ENCODE measurements around the gene GPR107.

Gene GPR107

DNA sequence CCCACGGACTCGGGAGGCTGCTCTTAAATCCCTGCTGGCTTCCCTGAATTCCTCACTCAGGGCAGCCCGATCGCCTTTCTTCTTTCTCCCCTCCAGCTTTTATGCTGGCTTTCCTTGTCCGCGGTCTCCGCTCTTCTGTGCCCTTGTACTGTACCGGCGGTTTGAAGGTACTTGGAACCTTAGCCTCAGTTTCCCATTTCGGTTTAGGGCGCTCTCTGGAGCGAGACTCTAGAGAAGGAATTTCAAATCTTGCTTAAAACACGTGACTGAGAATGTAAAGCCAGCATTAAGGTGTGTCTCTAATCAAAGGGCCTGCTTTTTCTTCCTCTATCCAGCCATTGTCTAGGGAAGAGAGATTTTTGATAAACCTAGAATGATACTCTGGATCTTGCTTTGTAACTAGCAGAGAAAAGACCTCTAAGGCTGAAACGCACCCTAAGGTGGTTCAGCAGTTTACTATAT is 650 bp downstream of the GPR107 start:
- no peak for DNase-seq (ENCODE audit: low spot score)

DNA sequence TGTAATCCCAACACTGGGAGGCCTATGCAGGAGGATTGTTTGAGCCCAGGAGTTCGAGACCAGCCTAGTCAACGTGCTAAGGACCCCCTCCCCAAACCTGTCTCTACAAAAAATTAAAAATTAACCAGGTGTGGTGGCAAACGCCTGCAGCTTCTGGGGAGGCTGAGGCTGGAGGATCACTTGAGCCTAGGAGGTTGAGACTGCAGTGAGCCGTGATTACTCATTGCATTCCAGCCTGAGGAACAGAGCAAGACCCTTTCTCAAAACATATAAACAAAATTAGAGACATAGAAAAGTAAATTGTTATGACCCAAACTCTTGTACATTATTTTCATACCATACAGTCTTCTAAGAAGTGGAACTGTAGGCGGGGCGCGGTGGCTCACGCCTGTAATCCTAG is 1.1 kb downstream of the GPR107 start:
- DNase-seq (ENCODE audit: low spot score), result no peak

DNA sequence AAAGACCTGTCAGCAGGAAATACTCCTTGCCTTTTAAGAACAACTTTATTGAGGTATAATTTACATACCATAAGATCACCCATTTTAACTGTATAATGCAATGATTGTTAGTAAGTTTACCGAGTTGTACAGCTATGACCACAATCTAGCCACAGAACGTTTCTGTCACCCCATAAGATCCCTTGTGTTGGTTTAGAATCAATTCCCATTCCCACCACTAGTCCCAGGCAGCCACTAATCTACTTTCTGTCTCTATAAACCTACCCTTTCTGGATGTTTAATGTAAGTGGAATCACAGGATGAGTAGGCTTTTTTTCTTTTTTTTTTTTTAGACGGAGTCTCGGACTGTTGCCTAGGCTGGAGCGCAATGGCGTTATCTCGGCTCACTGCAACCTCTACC is 4.4 kb downstream of the GPR107 start:
- no peak for DNase-seq (ENCODE audit: low spot score)

DNA sequence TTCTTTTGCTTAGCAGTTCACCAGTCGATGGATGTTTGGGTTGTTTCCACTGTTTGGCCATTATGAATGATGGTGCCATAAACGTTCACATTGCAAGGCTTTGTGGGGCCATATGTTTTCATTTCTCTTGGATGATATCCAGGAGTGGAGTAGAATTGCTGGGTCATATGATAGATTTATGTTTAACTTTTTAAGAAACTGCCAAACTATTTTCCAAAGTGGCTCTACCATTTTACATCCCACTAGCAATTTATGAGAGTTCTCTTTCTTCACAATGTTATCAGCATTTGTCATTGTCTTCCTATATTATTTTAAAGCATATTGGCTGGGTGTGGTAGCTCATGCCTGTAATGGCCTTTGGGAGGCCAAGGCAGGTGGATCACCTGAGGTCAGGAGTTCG is 5.2 kb downstream of the GPR107 start:
- DNase-seq (ENCODE audit: low spot score), result no peak

DNA sequence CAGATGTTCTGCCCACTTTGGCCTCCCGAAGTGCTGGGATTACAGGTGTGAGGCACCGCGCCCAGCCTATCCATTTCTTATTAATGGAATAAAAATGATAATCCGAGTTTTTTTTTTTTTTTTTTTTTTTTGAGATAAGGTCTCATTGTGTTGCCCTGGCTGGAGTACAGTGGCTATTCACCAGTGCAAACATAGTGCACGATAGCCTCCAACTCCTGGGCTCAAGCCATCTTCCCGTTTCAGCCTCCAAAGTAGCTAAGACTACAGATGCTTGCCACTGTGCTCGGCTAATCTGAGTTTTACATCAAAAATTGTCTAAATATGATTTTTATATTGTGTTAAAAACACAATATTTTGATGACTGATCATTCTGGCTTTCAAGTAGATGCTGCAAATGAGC is 6.6 kb downstream of the GPR107 start:
- no peak for DNase-seq (ENCODE audit: low spot score)

DNA sequence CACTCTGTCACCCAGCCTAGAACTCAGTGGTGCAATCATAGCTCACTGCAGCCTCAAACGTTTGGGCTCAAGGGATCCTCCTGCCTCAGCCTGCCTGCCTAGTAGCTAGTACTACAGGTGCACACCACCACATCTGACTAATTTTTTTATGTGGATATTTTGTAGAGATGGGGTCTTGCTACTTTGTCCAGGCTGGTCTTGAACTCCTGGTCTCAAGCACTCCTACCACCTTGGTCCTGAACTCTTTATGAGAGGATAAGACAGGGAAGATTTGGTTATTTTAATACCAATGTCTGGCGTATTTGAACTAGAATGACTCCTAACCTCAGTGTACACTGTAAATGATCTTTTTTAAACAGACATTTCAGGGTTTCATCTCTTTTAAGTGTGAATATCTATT is 9.0 kb downstream of the GPR107 start:
- DNase-seq (ENCODE audit: low spot score), result no peak

DNA sequence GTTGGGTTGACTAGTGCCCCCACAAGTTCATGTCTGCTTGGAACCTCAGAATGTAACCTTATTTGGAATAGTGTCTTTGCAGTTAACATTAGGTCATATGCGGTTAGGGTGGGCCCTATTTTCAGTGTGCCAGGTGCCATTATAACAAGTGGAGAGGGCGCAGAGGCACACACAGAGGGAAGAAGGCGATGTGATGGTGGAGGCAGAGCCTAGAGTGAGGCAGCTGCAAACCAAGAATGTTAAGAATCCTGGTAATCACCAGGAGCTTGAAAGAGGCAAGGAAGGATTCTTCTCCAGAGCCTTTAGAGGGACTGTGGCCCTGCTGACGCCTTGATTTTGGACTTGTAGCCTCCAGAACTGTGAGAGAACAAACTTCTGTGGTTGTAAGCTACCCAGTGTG is 10.9 kb downstream of the GPR107 start:
- DNase-seq (ENCODE audit: low spot score), result no peak

DNA sequence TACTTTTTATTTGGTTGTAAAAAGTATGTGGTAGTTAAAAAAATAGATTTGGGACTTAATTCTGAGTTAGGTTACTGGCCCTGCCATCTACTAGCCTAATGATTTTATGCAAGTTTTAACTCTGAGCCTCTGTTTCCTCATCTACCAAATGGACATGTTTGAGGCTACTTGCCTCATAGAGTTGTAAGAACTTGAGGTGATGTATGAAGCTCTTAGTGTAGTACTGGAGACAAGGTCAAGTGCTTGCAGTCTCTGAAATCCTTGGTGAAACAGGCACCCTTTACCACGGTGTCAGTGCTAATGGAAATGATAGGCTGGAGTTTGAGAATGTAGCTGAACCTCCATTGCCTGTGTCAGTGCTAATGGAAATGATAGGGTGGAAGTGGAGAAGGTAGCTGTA is 15.3 kb downstream of the GPR107 start:
- no peak for DNase-seq (ENCODE audit: low spot score)

DNA sequence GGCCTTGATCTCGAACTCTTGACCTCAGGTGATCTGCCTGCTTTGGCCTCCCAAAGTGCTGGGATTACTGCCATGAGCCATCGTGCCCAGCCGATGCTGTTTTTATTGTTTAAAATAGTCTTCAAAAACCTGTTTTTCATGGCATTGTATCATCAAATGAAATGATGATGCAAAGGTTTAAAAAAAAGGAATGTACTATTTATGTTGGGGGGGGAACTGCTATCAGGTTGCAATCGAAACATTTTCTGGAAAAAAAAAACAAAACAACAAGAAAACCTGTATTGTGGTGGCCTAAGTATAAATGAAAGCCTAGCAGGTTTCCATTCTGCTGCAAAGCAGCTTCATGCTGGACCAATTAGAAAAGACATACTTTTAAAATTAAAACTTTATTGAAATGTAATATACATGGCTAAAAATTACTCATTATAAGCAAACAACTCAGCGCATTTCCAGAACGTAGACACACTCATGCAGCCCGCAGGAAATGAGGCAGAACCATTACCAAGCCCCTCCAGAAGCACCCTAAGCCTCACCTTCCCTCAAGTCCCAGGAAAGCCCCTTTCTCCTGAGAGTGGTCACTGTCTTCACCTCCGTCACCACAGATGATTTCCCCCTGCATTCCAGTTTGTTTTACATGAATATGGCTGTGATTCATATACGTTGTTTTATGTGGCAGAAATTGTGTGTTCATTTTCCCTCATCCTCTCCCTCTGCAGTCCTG is 19.0 kb downstream of the GPR107 start:
- no peak for DNase-seq (ENCODE audit: low spot score)

DNA sequence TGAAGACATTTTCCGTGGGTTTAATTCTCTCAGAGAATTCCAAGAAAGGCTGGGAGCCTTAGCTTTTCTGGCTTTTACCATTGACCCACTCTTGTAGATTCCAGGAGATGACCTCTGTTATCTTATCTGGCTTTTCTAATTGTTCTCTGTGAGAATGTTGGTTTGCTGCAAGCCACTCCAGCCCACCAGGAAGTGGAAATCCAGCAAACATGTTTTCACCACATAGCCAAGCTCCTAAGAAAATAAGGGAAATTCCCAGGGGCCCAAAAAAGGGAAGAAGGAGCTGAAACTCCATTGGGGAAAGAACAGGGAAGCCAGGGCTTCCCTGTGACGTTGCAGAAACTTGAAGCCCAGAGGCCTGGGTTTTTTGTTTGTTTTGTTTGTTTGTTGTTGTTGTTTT is 19.7 kb downstream of the GPR107 start:
- DNase-seq (ENCODE audit: low spot score), result no peak

DNA sequence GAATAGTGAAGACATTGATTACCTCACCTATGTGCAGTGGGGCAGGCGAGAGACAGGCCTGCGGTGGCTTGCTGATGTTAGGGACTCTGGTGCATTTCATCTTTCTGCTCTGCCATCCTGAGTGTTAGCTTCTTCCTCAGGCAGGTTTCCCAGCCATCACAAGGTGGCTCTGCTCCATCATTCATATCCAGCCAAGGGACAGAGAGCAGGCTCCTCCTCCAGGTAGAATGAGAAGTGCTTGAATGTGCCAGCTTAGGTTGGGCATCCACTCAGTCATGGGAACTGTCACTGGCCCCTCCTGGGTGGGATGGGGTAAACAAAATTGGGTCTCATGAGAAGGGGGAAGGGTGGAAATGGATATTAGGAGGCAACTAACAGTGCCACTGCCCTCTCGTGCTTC is 24.8 kb downstream of the GPR107 start:
- peak; percentile 74 for DNase-seq (ENCODE audit: low spot score)

DNA sequence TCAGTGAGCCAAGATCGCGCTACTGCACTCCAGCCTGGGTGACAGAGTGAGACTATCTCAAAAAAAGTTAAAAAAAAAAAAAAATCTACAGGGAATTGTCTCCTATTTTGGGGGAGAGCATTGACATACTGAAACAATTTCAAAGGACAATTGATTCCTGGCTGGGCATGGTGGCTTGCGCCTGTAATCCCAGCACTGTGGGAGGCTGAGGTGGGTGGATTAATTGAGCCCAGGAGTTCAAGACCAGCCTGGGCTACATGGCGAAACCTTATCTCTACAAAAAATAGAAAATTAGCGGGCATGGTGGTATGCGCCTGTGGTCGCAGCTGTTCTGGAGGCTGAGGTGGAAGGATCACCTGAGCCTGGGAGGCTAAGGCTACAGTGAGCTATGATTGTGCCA is 30.6 kb downstream of the GPR107 start:
- no peak for DNase-seq (ENCODE audit: low spot score)

DNA sequence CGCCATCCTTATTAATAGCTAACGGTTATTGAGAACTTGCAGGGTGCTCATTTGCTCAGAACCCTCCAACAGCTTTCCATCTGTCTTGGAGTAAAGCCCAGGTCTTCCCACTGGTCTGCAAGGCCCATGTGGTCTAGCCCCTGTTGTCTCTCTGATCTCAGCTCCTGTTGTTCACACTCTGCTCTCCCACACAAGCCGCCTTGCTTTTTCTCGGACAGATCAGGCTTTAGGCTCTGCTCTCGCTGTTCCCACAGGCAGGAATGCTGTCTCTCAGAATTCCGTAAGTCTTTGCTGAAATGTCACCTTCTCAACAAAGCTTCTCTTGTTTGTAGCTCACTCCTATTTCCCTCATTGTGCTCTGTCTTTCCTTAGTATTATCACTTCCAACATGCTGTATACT is 34.3 kb downstream of the GPR107 start:
- DNase-seq (ENCODE audit: low spot score), result peak; percentile 77

DNA sequence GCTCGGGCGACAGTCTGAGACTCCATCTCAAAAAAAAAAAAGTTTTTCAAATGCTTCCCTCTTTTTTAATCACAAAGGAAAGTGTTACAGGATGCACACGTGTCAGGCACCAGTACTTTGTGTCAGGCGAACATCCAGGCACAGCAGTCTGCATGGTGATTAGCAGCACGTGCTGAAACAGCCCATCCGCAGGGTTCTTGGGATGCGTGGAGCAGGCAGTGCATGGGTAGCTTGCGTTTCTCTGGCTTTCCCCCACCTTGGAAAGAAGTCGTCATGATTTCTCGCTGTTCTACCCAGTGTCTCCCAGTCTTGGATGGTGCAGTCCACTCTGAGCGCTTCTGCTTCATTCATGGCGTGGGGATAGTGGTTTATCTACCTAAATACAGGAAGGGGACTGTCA is 35.4 kb downstream of the GPR107 start:
- DNase-seq (ENCODE audit: low spot score), result no peak

DNA sequence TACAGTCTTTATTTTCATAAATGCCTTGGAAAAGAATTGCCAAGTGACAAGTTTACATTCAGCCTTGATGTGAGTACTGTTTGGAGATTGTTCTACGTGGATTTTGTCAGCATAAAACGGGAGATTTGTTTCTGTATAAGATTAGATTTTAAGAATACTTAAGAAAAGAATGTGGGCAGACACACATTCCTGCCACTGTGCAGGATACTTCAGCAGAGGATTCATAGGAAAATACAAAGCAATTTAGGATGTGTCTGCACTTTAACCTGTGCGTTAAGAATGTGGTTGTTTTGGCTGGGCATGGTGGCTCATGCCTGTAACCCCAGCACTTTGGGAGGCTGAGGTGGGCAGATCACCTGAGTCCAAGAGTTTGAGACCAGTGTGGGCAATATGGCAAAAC is 37.2 kb downstream of the GPR107 start:
- no peak for DNase-seq (ENCODE audit: low spot score)

DNA sequence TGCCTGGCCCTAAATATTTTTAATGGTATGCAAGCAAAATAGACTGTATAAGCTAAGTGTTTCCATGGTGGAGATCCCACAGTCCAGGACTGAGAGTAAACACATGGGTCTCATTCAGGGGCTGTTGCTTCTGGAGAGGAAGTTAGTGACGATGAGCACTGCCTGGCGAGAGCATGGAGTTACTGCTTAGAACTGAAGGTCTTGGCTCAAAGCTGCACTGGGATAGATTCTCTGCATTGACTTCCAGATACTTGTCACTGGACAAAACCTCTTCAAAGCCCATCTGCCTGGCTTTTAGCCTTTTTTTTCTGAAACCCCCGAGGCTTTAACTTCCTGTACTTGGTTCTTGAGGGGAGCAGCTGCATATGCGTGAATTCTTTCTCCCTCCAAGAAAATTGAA is 39.2 kb downstream of the GPR107 start:
- DNase-seq (ENCODE audit: low spot score), result no peak

DNA sequence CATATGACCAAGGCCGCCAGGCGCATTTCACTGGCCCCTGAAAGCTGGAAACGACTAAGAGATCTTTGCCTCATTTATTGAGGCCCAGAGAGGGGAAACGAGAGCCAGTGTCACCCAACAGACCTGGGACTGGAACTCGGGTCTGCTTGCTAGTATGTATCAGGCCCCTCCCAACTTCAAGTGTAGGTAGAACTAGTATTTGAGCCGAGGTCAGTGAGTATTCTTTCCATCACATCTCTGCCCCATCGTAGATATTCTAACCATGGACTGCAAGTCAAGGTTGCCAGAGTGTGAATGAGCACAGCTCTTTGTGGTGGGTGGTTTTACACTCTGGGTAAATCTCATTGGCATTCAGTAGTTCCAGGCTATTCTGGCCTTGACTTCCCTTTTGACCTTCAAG is 42.2 kb downstream of the GPR107 start:
- no peak for DNase-seq (ENCODE audit: low spot score)

DNA sequence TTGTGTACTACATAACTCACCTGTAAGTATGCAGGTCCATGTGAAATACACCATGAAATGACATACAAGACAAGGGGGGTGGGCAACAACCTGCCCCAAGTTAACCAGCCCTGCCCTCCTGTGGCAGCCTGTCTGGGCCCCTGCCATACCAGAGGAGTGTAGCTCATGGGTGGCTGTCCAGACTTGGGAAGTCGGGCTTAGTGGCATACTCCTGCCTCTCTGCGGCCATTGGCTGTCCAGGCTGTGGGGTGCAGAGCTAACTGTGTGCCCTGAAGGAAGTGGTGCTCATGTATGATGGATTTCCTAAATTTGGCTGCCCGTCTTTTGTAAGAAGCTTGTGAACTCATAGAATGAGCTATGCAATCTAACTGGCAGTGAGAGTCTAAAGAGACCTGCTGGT is 47.0 kb downstream of the GPR107 start:
- no peak for DNase-seq (ENCODE audit: low spot score)

DNA sequence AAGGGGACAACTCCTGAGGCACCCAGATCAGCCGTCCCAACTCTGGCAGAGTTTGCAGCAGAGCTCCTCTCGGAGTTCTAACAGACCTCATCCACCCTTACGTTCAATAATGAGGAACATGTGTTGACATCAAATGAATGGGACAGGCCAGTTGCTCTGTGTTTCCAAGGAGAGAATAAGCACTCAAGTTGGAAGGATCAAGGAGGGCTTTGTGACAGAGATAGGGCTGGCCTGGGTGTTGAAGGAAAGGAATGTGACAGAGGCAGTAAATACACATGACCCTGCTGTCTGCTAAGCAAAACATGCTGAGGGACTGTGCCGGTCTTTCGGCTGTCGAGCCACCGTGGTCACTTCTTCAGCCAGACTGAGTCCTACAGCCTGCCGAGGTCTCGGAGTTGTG is 48.2 kb downstream of the GPR107 start:
- no peak for DNase-seq (ENCODE audit: low spot score)

DNA sequence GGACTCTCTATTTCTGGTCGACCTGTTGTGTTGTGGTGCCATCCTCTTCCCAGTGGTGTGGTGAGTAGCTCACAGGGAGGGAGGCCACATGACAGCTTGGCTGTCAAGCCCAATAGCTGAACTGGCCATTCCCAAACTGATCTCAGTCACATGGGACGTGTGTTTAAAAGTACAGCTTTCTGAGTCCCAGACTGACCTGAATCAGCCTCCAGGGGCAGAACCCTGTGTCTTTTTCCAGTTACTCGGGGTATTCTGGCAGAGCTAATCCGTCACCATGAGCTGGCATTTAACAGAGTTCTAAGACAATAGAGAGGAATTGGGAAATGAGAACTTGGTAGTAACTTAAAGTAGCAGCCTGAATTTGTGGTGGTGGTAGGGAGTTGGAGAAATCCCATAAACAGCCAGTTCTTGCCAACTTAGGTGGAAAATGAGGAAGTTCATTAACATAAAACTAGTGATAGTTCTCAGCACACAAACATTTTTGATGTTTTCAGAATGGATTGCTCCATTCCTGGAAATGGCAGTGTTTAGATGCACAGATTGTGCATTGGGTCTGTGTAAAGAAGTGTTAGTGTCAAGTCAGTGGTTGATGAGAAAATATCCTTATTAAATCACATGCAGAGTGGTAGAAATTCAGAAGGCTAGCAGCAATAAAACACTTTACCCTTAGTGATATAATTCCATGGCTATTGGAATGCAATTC is 50.9 kb downstream of the GPR107 start:
- no peak for DNase-seq (ENCODE audit: low spot score)

DNA sequence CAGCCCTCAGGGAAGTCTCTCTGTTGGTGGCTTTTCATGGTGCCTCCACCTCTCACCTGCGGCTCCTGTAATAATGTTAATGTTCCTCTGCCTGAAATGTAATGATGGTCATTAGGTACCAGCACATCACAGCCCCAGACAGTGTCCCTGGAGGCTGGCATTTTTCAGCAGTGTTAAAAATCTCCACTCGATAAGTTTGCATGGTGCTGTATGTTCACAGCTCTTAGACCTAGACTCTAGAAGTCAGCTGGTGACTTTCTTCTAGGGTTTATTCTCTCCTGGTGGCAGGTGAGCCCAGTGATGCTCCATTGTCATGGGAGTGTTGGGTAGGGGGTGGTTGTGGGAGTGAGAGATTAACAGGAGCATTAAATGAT is 53.1 kb downstream of the GPR107 start:
- DNase-seq (ENCODE audit: low spot score), result no peak

DNA sequence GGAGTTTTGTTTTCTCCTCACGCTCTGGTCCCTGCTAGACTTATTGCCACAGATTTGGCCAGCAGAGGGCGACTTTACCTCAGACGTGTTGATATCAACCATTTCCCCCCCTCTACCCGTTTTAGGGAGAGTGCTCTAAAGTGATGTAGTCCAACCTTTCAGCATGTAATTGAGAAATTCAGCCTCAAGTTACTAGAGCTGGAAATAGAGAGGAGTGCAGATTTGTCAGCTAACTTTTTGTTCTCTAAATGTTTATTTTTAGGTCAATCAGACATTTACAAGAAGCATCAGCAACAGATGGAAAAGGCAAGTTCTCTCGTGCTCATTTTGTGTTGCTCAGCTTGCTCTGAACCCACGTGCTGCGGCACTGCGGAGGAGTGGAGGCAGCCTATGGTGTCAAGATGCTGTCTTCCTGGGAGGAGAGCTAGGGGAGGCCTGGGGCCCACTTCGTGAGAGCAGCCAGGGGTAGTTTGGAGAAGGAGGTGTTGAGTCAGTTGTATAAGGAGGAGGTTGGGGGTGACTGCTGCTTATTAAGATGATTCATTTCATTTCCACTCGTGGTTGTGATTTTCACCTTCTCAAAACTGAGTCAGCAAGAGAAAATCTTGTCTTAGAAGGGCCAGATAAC is 53.6 kb downstream of the GPR107 start:
- peak; percentile 92 for DNase-seq (ENCODE audit: low spot score)

DNA sequence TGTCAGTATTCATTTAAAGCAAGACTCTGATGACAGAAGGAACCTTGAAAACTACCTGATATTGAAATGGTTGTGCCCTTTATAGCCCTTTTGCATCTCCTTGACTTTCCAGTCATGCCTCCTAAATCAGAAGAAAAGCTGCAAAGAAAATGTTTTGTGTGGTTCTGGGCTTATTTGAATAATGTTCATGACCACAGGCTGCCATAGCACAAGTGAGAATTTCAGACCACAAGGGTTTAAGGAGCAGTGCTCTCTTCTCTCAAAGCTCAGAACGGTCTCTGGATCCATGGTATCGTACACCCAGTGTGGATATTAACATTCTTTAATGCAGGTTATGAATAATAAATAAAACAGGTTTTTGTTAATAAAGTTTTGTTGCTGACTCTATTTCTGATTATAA is 54.2 kb downstream of the GPR107 start:
- no peak for DNase-seq (ENCODE audit: low spot score)

DNA sequence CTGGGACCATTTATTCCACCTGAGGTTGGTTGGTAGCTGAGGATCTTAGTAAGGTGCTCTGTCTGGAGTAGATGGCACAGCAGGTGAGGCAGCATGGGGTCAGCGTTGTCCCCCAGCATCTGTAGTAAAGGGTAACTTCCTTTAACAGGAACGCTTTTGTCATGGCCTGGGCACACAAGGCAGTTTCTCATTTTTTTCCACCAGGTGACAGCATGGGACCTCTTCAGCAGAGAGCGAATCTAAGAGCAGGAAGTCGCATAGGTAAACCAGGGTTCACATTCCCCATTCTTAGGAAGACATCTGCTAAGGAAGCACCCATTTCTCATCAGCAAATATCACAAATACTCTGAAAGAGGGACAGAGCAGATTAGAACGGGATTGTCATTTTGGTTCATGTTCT is 56.5 kb downstream of the GPR107 start:
- no peak for DNase-seq (ENCODE audit: low spot score)

Data from Ammon's horn (tissue), 1 donor.